ENCODE measurements around the gene PNPLA7.

Gene PNPLA7

GRCh38 chr9:137581361-137582285 lies 31.4 kb upstream of the PNPLA7 start:
- DNase-seq (ENCODE audit: low spot score) = no peak
- Histone ChIP-seq H3K36me3 (ENCODE audit: low read depth) (peaks cover 30% of the 10 kb centered on the region), H3K9me3 (ENCODE audit: severe bottlenecking) (no peaks in the 10 kb centered on the region), H3K4me1 (ENCODE audit: insufficient read depth, poor library complexity, severe bottlenecking) (no peaks in the 10 kb centered on the region), H3K27ac (ENCODE audit: poor library complexity, severe bottlenecking) (no peak overlapping the region), H3K27me3 (ENCODE audit: insufficient read depth, poor library complexity, severe bottlenecking) (no peaks in the 10 kb centered on the region), H3K4me3 (ENCODE audit: severe bottlenecking) (no peak overlapping the region)
- no peak for ATAC-seq (ENCODE audit: low read depth)
- TF ChIP-seq, protein P1, sequence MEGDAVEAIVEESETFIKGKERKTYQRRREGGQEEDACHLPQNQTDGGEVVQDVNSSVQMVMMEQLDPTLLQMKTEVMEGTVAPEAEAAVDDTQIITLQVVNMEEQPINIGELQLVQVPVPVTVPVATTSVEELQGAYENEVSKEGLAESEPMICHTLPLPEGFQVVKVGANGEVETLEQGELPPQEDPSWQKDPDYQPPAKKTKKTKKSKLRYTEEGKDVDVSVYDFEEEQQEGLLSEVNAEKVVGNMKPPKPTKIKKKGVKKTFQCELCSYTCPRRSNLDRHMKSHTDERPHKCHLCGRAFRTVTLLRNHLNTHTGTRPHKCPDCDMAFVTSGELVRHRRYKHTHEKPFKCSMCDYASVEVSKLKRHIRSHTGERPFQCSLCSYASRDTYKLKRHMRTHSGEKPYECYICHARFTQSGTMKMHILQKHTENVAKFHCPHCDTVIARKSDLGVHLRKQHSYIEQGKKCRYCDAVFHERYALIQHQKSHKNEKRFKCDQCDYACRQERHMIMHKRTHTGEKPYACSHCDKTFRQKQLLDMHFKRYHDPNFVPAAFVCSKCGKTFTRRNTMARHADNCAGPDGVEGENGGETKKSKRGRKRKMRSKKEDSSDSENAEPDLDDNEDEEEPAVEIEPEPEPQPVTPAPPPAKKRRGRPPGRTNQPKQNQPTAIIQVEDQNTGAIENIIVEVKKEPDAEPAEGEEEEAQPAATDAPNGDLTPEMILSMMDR (IDR thresholded peaks at IDR 0.05; ENCODE audit: poor library complexity, severe bottlenecking) = no peak

DNA sequence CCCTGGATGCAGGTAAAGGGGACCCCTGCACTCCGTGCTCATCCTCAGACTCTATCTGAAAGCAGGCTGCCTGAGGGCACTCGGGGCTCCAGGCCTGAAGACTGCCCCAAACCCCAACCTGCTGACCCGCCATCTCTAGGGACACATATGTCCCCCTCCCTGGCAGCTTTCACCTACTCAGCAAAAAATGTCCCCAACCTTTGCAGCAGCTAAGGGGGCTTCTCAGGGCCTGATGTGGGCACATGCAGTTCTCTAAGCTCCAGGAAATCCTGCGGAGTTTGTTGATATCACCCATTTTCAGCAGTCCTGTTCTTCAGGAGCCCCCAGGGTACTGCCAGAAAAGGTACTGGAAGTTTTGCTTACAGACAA lies 30.7 kb upstream of the PNPLA7 start:
- Histone ChIP-seq H3K36me3 (ENCODE audit: low read depth) (peaks cover 35% of the 10 kb centered on the region), H3K27me3 (ENCODE audit: insufficient read depth, poor library complexity, severe bottlenecking) (no peaks in the 10 kb centered on the region)

GRCh38 chr9:137580209-137580953 lies 30.2 kb upstream of the PNPLA7 start:
- peaks cover 6% of the 10 kb centered on the region for H3K4me1 ChIP-seq (ENCODE audit: insufficient read depth, poor library complexity, severe bottlenecking)
- TF ChIP-seq, protein P1 (IDR thresholded peaks at IDR 0.05; ENCODE audit: poor library complexity, severe bottlenecking) = no peak
- DNase-seq (ENCODE audit: low spot score) = no peak
- peaks cover 35% of the 10 kb centered on the region for H3K36me3 ChIP-seq (ENCODE audit: low read depth)
- no peak for ATAC-seq (ENCODE audit: low read depth)
- H3K27ac ChIP-seq (ENCODE audit: poor library complexity, severe bottlenecking) = no peak overlapping the region
- H3K4me3 ChIP-seq (ENCODE audit: severe bottlenecking) = no peak overlapping the region
- no peaks in the 10 kb centered on the region for H3K27me3 ChIP-seq (ENCODE audit: insufficient read depth, poor library complexity, severe bottlenecking)
- no peaks in the 10 kb centered on the region for H3K9me3 ChIP-seq (ENCODE audit: severe bottlenecking)

More for the DNA sequence above, 30.7 kb upstream of the PNPLA7 start:
- ATAC-seq (ENCODE audit: low read depth) (no peak), DNase-seq (ENCODE audit: low spot score) (no peak)
- Histone ChIP-seq H3K9me3 (ENCODE audit: severe bottlenecking) (no peaks in the 10 kb centered on the region), H3K4me1 (ENCODE audit: insufficient read depth, poor library complexity, severe bottlenecking) (peaks cover 6% of the 10 kb centered on the region), H3K27ac (ENCODE audit: poor library complexity, severe bottlenecking) (no peak overlapping the region), H3K4me3 (ENCODE audit: severe bottlenecking) (no peak overlapping the region)
- TF ChIP-seq, protein P1 (IDR thresholded peaks at IDR 0.05; ENCODE audit: poor library complexity, severe bottlenecking) = no peak

GRCh38 chr9:137579259-137579604 lies 29.0 kb upstream of the PNPLA7 start:
- ATAC-seq (ENCODE audit: low read depth) (no peak; the same call in 2 of the 3 replicates), DNase-seq (ENCODE audit: low spot score) (no peak)
- Histone ChIP-seq H3K9me3 (ENCODE audit: severe bottlenecking) (no peaks in the 10 kb centered on the region), H3K4me3 (ENCODE audit: severe bottlenecking) (peak overlapping the region; percentile 59), H3K27ac (ENCODE audit: poor library complexity, severe bottlenecking) (peak overlapping the region; percentile 68), H3K36me3 (ENCODE audit: low read depth) (peaks cover 34% of the 10 kb centered on the region), H3K27me3 (ENCODE audit: insufficient read depth, poor library complexity, severe bottlenecking) (no peaks in the 10 kb centered on the region), H3K4me1 (ENCODE audit: insufficient read depth, poor library complexity, severe bottlenecking) (peaks cover 6% of the 10 kb centered on the region)
- TF ChIP-seq, protein P1 (IDR thresholded peaks at IDR 0.05; ENCODE audit: poor library complexity, severe bottlenecking) = no peak
